Nasal cavity respiratory epithelium epithelial cell of viscerocranial mucosa (primary cell): ENCODE results near the gene TMCO6. TPM values are rescaled to one million over a fixed set of nuclear protein-coding genes. Genes with fewer than 3 reads are reported as not detected.

ENCODE experiments used
- total RNA-seq: library from RNA; depleted of rRNA; stranded (reverse); fragments of >200 nt; gene quantifications from 2 replicates; pipeline ENCODE4 v1.2.3, GENCODE V29; 2014

The TMCO6 gene
- 10.6 and 12.5 TPM in 2 replicates for total RNA-seq

GRCh38 chr5:140639148-140639981 lies at the start of gene TMCO6:
TMCO6 (plus strand) TSS chr5:140639451; CDS start chr5:140639528, 77 bp downstream.

GRCh38 chr5:140633021-140633471 lies 6.2 kb upstream of the TMCO6 start, which contains the start of gene CD14:
CD14 (minus strand) TSS chr5:140633175; CDS start chr5:140633071, 104 bp downstream.

GRCh38 chr5:140664359-140665119 lies 25.3 kb downstream of the TMCO6 start, which contains the start of gene WDR55:
WDR55 (plus strand) TSS chr5:140664904; CDS start chr5:140664913, 9 bp downstream.

GRCh38 chr5:140673187-140673976 lies 34.1 kb downstream of the TMCO6 start, which contains the start of gene DND1:
DND1 (minus strand) TSS chr5:140673576; CDS start chr5:140673542, 34 bp downstream.

GRCh38 chr5:140690941-140691924 lies 52.0 kb downstream of the TMCO6 start, which contains the start of the genes HARS1 and HARS2:
HARS1 (minus strand) TSS chr5:140691370; CDS start chr5:140691304, 66 bp downstream.
HARS2 (plus strand) TSS chr5:140691455; CDS start chr5:140691649, 194 bp downstream.

Other genes with a start within 250 kb of the TMCO6 start
- gene ANKHD1, start 237.6 kb upstream of the TMCO6 start, total RNA-seq = 107 and 114 TPM in 2 replicates
- gene EIF4EBP3, start 91.8 kb upstream of the TMCO6 start, total RNA-seq = 3.1 and 3.8 TPM in 2 replicates
- 19.9 and 47.5 TPM in 2 replicates for gene SRA1, start 82.0 kb upstream of the TMCO6 start, total RNA-seq
- 5.8 and 10.4 TPM in 2 replicates for gene APBB3, start 74.9 kb upstream of the TMCO6 start, total RNA-seq
- 16.7 and 53.9 TPM in 2 replicates for gene SLC35A4, start 74.6 kb upstream of the TMCO6 start, total RNA-seq
- 1.4 and 6.6 TPM in 2 replicates for gene CD14, start 6.3 kb upstream of the TMCO6 start, total RNA-seq
- gene NDUFA2, start 8.2 kb downstream of the TMCO6 start, total RNA-seq = 17.5 and 26.7 TPM in 2 replicates
- gene IK, start 8.4 kb downstream of the TMCO6 start, total RNA-seq = 70.4 and 100 TPM in 2 replicates
- 30.7 and 33.2 TPM in 2 replicates for gene WDR55, start 25.5 kb downstream of the TMCO6 start, total RNA-seq
- 0.34 and 0.36 TPM in 2 replicates for gene DND1, start 34.1 kb downstream of the TMCO6 start, total RNA-seq
- 45.5 and 62.6 TPM in 2 replicates for gene HARS1, start 51.9 kb downstream of the TMCO6 start, total RNA-seq
- gene HARS2, start 52.0 kb downstream of the TMCO6 start, total RNA-seq = 24.3 and 33.7 TPM in 2 replicates
- gene ZMAT2, start 61.0 kb downstream of the TMCO6 start, total RNA-seq = 66.2 and 67.0 TPM in 2 replicates
- gene PCDHA1, start 146.7 kb downstream of the TMCO6 start, total RNA-seq = under 0.01 TPM in 1 of 2 replicates, not detected in the other
- gene PCDHA2, start 155.4 kb downstream of the TMCO6 start, total RNA-seq = under 0.01 TPM in 1 of 2 replicates, not detected in the other
- gene PCDHA3, start 161.6 kb downstream of the TMCO6 start, total RNA-seq = 0.57 TPM in 1 of 2 replicates, not detected in the other
- 0.34 and 2.3 TPM in 2 replicates for gene PCDHA4, start 167.6 kb downstream of the TMCO6 start, total RNA-seq
- 0.21 TPM in 1 of 2 replicates, not detected in the other for gene PCDHA5, start 182.2 kb downstream of the TMCO6 start, total RNA-seq
- under 0.01 and 0.85 TPM in 2 replicates for gene PCDHA6, start 188.5 kb downstream of the TMCO6 start, total RNA-seq
- under 0.01 and 0.64 TPM in 2 replicates for gene PCDHA7, start 194.8 kb downstream of the TMCO6 start, total RNA-seq
- 0.21 TPM in 1 of 2 replicates, not detected in the other for gene PCDHA8, start 201.7 kb downstream of the TMCO6 start, total RNA-seq
- under 0.01 and 0.43 TPM in 2 replicates for gene PCDHA9, start 208.9 kb downstream of the TMCO6 start, total RNA-seq
- gene PCDHA10, start 216.4 kb downstream of the TMCO6 start, total RNA-seq = under 0.01 and 1.6 TPM in 2 replicates
- gene PCDHA11, start 229.5 kb downstream of the TMCO6 start, total RNA-seq = 2.5 and 2.7 TPM in 2 replicates
- under 0.01 and 3.8 TPM in 2 replicates for gene PCDHA12, start 235.9 kb downstream of the TMCO6 start, total RNA-seq
- under 0.01 and 2.6 TPM in 2 replicates for gene PCDHA13, start 242.7 kb downstream of the TMCO6 start, total RNA-seq